ENCODE results near the gene MEIOSIN. TPM values are rescaled to one million over a fixed set of nuclear protein-coding genes. Genes with fewer than 3 reads are reported as not detected.
A peak's percentile ranks its signal among the peaks of the same experiment; 100 is the strongest.

MEIOSIN gene
- total and polyA plus RNA-seq, 4 donors = not detected

DNA sequence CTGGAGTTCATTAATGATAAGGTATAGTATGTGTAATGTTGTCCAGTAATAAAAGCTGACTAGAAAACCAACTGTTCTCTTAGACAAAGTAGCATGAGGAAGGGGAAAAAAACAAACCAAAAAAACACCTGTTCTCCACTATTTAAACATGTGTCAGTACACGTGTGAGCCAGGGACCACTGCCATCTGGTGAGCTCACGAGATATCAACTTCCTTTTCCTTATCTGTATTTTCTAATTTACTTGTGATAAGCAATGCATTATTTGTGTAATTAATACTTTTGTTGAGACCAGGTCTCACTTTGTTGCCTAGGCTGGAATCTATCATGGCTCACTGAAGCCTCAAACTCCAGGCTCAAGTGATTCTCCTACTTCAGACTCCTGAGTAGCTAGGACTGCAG lies 40.1 kb downstream of the MEIOSIN start (continued):
- no peak for TF ChIP-seq HNF4A (conservative IDR thresholded peaks at IDR 0.05)

DNA sequence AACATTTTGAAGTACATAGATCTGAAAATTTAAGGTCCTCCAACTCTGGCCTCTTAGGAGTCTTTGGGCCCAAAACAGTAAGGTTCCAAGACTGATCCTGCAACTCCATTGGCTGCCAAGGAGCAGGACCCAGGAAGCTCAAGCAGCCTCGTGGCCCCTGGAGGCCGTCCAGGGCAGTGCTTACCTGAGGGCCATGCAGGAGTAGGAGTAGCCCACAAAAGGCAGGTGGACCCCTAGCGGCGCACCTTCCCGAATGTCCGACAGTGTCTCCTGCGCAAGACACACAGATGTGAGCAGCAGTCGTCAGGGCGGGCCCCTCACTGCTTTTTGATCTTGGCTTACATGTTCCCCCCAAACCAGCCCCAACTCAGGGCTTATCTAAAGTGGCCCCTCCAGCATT lies 41.5 kb downstream of the MEIOSIN start:
- Histone ChIP-seq H3K27ac (ENCODE audit: low read depth in 1 of 2, low read length in 2 of 2) (peak overlapping the region in 1 of 2 donors; percentile 32), H3K9me3 (ENCODE audit: control insufficient read depth in 4 of 4, low read length in 3 of 4) (no peaks in the 10 kb centered on the region), H3K4me1 (ENCODE audit: control insufficient read depth in 4 of 4, insufficient read depth in 4 of 4, low read length in 3 of 4) (peaks cover 6 to 48% (median 28%) of the 10 kb centered on the region in 4 donors), H3K4me3 (ENCODE audit: low read depth in 1 of 3, low read length in 3 of 3) (no peak overlapping the region), H3K27me3 (ENCODE audit: control insufficient read depth in 4 of 4, insufficient read depth in 4 of 4, low read length in 3 of 4) (no peaks in the 10 kb centered on the region), H3K9ac (ENCODE audit: low read depth in 1 of 2, low read length in 2 of 2) (no peak overlapping the region), H3K36me3 (ENCODE audit: control insufficient read depth in 4 of 4, insufficient read depth in 3 of 4, low read depth in 1 of 4, low read length in 3 of 4) (no peaks in the 10 kb centered on the region)
- 80% methylated on average over 9 of the region's 9 CpGs for WGBS
- TF ChIP-seq NR2F2 (IDR thresholded peaks at IDR 0.05) (no peak), EGR1 (IDR thresholded peaks at IDR 0.05; ENCODE audit: low read depth in 2 of 2) (no peak)
- TF ChIP-seq, protein P1, sequence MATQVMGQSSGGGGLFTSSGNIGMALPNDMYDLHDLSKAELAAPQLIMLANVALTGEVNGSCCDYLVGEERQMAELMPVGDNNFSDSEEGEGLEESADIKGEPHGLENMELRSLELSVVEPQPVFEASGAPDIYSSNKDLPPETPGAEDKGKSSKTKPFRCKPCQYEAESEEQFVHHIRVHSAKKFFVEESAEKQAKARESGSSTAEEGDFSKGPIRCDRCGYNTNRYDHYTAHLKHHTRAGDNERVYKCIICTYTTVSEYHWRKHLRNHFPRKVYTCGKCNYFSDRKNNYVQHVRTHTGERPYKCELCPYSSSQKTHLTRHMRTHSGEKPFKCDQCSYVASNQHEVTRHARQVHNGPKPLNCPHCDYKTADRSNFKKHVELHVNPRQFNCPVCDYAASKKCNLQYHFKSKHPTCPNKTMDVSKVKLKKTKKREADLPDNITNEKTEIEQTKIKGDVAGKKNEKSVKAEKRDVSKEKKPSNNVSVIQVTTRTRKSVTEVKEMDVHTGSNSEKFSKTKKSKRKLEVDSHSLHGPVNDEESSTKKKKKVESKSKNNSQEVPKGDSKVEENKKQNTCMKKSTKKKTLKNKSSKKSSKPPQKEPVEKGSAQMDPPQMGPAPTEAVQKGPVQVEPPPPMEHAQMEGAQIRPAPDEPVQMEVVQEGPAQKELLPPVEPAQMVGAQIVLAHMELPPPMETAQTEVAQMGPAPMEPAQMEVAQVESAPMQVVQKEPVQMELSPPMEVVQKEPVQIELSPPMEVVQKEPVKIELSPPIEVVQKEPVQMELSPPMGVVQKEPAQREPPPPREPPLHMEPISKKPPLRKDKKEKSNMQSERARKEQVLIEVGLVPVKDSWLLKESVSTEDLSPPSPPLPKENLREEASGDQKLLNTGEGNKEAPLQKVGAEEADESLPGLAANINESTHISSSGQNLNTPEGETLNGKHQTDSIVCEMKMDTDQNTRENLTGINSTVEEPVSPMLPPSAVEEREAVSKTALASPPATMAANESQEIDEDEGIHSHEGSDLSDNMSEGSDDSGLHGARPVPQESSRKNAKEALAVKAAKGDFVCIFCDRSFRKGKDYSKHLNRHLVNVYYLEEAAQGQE (IDR thresholded peaks at IDR 0.05) = no peak
- TF ChIP-seq, protein P2, sequence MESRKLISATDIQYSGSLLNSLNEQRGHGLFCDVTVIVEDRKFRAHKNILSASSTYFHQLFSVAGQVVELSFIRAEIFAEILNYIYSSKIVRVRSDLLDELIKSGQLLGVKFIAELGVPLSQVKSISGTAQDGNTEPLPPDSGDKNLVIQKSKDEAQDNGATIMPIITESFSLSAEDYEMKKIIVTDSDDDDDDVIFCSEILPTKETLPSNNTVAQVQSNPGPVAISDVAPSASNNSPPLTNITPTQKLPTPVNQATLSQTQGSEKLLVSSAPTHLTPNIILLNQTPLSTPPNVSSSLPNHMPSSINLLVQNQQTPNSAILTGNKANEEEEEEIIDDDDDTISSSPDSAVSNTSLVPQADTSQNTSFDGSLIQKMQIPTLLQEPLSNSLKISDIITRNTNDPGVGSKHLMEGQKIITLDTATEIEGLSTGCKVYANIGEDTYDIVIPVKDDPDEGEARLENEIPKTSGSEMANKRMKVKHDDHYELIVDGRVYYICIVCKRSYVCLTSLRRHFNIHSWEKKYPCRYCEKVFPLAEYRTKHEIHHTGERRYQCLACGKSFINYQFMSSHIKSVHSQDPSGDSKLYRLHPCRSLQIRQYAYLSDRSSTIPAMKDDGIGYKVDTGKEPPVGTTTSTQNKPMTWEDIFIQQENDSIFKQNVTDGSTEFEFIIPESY (IDR thresholded peaks at IDR 0.05) = no peak
- TF ChIP-seq, protein P3, sequence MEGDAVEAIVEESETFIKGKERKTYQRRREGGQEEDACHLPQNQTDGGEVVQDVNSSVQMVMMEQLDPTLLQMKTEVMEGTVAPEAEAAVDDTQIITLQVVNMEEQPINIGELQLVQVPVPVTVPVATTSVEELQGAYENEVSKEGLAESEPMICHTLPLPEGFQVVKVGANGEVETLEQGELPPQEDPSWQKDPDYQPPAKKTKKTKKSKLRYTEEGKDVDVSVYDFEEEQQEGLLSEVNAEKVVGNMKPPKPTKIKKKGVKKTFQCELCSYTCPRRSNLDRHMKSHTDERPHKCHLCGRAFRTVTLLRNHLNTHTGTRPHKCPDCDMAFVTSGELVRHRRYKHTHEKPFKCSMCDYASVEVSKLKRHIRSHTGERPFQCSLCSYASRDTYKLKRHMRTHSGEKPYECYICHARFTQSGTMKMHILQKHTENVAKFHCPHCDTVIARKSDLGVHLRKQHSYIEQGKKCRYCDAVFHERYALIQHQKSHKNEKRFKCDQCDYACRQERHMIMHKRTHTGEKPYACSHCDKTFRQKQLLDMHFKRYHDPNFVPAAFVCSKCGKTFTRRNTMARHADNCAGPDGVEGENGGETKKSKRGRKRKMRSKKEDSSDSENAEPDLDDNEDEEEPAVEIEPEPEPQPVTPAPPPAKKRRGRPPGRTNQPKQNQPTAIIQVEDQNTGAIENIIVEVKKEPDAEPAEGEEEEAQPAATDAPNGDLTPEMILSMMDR (IDR thresholded peaks at IDR 0.05; ENCODE audit: low read depth, low read length, missing input control) = peak; percentile 2
- TF ChIP-seq, protein P4, sequence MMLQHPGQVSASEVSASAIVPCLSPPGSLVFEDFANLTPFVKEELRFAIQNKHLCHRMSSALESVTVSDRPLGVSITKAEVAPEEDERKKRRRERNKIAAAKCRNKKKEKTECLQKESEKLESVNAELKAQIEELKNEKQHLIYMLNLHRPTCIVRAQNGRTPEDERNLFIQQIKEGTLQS (IDR thresholded peaks at IDR 0.05) = no peak
- peak; percentile 34 for DNase-seq (ENCODE audit: low spot score)

DNA sequence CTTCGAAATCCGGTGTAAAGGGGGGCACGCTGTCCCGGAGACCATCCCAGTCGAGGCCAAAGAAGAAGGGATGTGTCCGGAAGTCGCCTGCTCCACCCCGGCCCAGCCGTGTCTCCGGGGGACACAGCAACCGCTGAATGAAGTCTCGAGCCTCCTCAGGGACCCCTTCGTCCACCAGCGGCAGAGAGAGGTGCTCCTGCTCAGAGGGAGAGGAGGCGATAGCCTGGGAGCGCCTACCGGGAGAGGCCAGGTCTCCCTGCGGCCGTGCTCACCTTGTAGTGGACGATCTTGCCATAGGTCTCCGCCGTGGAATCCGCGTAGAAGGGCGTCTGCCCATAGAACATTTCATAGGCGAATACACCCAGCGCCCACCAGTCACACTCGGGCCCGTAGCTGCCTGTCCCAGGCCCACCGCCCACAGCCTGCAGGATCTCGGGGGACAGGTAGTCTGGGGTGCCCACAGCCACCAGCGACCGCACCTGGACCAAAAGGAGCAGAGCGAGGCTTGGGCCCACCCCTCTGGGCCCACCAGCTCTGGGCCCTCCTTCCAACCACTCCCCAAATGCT lies 44.2 kb downstream of the MEIOSIN start:
- no peak overlapping the region for H3K9ac ChIP-seq (ENCODE audit: low read depth in 1 of 2, low read length in 2 of 2)
- 97% methylated on average over 34 of the region's 34 CpGs for WGBS
- no peak overlapping the region for H3K4me3 ChIP-seq (ENCODE audit: low read depth in 1 of 3, low read length in 3 of 3)
- no peaks in the 10 kb centered on the region for H3K27me3 ChIP-seq (ENCODE audit: control insufficient read depth in 4 of 4, insufficient read depth in 4 of 4, low read length in 3 of 4)
- peaks cover 3 to 34% (median 14%) of the 10 kb centered on the region in 4 donors for H3K4me1 ChIP-seq (ENCODE audit: control insufficient read depth in 4 of 4, insufficient read depth in 4 of 4, low read length in 3 of 4)
- no peaks in the 10 kb centered on the region for H3K9me3 ChIP-seq (ENCODE audit: control insufficient read depth in 4 of 4, low read length in 3 of 4)
- no peaks in the 10 kb centered on the region for H3K36me3 ChIP-seq (ENCODE audit: control insufficient read depth in 4 of 4, insufficient read depth in 3 of 4, low read depth in 1 of 4, low read length in 3 of 4)
- H3K27ac ChIP-seq (ENCODE audit: low read depth in 1 of 2, low read length in 2 of 2) = no peak overlapping the region
- DNase-seq (ENCODE audit: low spot score) = no peak
- TF ChIP-seq SP1 (IDR thresholded peaks at IDR 0.05) (no peak), HNF4G (IDR thresholded peaks at IDR 0.05) (no peak), RXRA (IDR thresholded peaks at IDR 0.05) (no peak), FOXA1 (IDR thresholded peaks at IDR 0.05) (no peak)
- TF ChIP-seq, protein P3 (IDR thresholded peaks at IDR 0.05; ENCODE audit: low read depth, low read length, missing input control) = no peak
- TF ChIP-seq, protein P4 (IDR thresholded peaks at IDR 0.05) = no peak
- TF ChIP-seq, protein P1 (IDR thresholded peaks at IDR 0.05) = no peak
- TF ChIP-seq, protein P2 (IDR thresholded peaks at IDR 0.05) = no peak
